ENCODE measurements around the gene SMARCC1.

SMARCC1 gene

DNA sequence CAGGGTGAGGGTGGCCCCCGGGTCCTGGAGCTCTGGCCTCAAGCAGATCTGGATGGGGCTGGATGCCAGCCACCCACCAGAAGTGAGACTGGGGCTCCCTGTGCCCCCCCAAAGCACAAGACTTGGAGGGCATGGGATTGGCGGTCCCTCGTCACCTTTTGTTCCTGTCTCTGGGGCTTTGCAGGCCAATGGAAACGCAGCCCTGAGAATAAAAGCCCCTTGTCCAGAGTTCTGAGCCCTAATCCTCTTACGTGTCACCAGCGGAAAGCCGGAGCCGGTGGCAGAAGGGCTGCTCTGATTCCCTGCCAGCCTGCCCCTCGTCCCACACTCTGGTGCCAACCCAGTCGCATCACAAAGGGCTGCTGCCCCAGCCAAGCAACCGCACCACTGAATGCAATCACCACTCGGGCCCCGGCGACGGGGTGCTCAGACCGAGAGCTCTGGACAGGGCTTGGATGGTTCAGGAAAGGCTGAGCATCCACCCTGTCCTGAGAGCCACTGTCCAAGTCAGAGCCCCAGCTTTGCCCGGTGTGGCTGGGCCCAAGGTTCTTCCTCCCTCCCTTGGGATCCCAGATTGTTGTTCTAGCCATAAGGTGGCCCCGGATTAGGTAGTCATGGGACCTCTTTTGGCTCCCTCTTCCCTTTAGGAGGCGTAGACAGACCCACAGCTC, 245.3 kb downstream of the SMARCC1 start:
- DNase-seq: no peak
